Measurements from ENCODE around the gene SH2D4B. TPM values are rescaled to one million over a fixed set of nuclear protein-coding genes. Genes with fewer than 3 reads are reported as not detected.

Gene SH2D4B
- total and polyA plus RNA-seq, 8 donors: 0.03 to 0.18 TPM; not detected in 6

DNA sequence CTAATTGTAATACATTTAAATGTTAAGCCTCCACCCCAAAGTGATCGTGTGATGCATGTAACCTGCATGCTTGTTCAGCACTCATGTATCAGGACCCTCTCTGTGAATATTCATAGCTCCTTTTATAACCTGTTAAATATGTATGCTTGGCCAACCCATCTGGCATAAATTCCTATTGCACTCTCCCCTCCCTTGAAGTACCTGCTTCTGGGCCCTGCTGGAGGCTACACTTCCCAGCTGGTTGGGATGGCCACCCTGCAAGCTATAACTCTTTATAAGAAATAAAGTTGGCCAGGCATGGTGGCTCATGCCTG lies 149.7 kb downstream of the SH2D4B start:
- Histone ChIP-seq H3K27ac (no peak overlapping the region), H3K4me1 (no peaks in the 10 kb centered on the region), H3K36me3 (no peaks in the 10 kb centered on the region), H3K9me3 (no peaks in the 10 kb centered on the region), H3K4me3 (no peak overlapping the region), H3K27me3 (peaks cover 0 to 3% (median 0%) of the 10 kb centered on the region in 3 donors)
- TF ChIP-seq, protein P1, sequence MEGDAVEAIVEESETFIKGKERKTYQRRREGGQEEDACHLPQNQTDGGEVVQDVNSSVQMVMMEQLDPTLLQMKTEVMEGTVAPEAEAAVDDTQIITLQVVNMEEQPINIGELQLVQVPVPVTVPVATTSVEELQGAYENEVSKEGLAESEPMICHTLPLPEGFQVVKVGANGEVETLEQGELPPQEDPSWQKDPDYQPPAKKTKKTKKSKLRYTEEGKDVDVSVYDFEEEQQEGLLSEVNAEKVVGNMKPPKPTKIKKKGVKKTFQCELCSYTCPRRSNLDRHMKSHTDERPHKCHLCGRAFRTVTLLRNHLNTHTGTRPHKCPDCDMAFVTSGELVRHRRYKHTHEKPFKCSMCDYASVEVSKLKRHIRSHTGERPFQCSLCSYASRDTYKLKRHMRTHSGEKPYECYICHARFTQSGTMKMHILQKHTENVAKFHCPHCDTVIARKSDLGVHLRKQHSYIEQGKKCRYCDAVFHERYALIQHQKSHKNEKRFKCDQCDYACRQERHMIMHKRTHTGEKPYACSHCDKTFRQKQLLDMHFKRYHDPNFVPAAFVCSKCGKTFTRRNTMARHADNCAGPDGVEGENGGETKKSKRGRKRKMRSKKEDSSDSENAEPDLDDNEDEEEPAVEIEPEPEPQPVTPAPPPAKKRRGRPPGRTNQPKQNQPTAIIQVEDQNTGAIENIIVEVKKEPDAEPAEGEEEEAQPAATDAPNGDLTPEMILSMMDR (IDR thresholded peaks at IDR 0.05): no peak
- TF ChIP-seq POLR2A (IDR thresholded peaks at IDR 0.05) (no peak), EP300 (IDR thresholded peaks at IDR 0.05) (no peak), POLR2AphosphoS5 (IDR thresholded peaks at IDR 0.05) (no peak)
- no peak for DNase-seq
- intact Hi-C loops (cut with DNase I; ENCODE audit: low total_unique reads): no loop called here
- 62 to 94% (median 80%) methylated on average over 1 of the region's 1 CpG for WGBS, 5 donors

DNA sequence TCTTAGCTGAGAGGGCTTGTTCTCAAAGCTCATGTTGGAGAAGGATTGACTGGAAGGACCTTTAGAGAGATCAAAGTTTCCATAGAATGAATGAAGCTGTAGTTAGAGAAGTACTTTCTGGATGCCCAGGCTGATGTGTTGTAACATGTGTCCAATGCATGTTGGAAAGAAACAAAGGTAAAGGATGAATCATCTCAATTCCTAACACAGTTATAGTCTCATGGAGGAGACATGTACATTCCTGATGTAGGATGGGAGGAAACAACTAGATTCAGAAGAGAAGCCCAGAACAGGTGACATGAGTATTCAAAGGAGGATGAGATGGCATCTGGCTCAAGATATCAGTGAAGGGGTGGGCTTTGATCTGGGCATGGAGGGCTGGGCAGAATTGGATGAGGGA lies 152.7 kb downstream of the SH2D4B start:
- Histone ChIP-seq H3K4me1 (no peaks in the 10 kb centered on the region), H3K36me3 (no peaks in the 10 kb centered on the region), H3K4me3 (no peak overlapping the region), H3K9me3 (no peaks in the 10 kb centered on the region), H3K27me3 (peaks cover 0 to 3% (median 0%) of the 10 kb centered on the region in 3 donors), H3K27ac (no peak overlapping the region)
- DNase-seq: no peak
- intact Hi-C loops (cut with DNase I; ENCODE audit: low total_unique reads): no loop called here
- TF ChIP-seq POLR2A (IDR thresholded peaks at IDR 0.05) (no peak), EP300 (IDR thresholded peaks at IDR 0.05) (no peak)

DNA sequence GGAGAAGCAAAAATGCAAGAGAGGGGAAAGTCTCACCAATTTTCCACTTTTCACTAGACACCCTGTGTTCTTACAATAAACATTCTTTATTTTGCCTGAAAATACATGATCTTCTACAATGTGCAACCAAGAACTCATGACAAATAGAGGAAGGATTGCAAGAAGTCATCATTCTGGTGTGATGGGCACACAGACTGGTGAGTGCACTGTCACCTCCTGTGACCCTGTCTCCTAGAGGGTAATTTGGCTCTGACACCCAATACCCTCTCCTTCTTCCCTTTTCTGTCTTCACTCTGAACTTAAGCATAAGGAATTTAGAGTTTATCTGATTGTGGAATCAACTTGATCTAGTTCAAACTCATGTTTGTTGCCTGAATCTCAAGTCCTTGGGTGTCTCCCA lies 153.7 kb downstream of the SH2D4B start:
- intact Hi-C loops (cut with DNase I; ENCODE audit: low total_unique reads): no loop called here
- H3K9me3 ChIP-seq: no peaks in the 10 kb centered on the region

DNA sequence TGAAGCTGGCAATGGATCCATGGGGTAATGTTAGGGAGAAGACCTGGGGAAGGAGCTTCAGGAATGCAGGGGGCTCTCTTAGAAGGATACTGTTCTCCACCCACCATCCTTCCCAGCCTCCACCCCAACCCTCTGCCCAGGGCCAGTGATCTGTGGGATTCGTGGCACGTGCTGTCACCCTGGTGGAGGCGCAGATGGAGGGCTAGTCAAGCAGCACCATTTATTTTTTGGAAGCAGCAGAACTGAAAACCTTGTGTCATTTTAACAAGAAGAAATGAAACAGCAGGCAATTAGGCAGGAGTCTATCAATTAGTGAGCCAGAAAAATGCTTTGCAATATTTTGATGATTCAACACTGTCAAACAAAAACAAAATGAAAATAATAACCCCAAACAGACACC lies 155.9 kb downstream of the SH2D4B start:
- DNase-seq: no peak
- Histone ChIP-seq H3K4me1 (no peaks in the 10 kb centered on the region), H3K4me3 (no peak overlapping the region), H3K27me3 (peaks cover 0 to 3% (median 0%) of the 10 kb centered on the region in 3 donors), H3K36me3 (no peaks in the 10 kb centered on the region), H3K27ac (no peak overlapping the region), H3K9me3 (no peaks in the 10 kb centered on the region)
- 67 to 100% (median 75%) methylated on average over 3 of the region's 3 CpGs for WGBS, 5 donors
- intact Hi-C loops (cut with DNase I; ENCODE audit: low total_unique reads): no loop called here
- TF ChIP-seq, protein P1 (IDR thresholded peaks at IDR 0.05): no peak
- TF ChIP-seq POLR2AphosphoS5 (IDR thresholded peaks at IDR 0.05) (no peak), EP300 (IDR thresholded peaks at IDR 0.05) (no peak), POLR2A (IDR thresholded peaks at IDR 0.05) (no peak)

More for the DNA sequence above, 153.7 kb downstream of the SH2D4B start:
- no peak overlapping the region for H3K4me3 ChIP-seq
- DNase-seq: no peak
- H3K36me3 ChIP-seq: no peaks in the 10 kb centered on the region
- H3K27ac ChIP-seq: no peak overlapping the region
- H3K4me1 ChIP-seq: no peaks in the 10 kb centered on the region
- TF ChIP-seq, protein P1 (IDR thresholded peaks at IDR 0.05): no peak
- peaks cover 0 to 3% (median 0%) of the 10 kb centered on the region in 3 donors for H3K27me3 ChIP-seq

DNA sequence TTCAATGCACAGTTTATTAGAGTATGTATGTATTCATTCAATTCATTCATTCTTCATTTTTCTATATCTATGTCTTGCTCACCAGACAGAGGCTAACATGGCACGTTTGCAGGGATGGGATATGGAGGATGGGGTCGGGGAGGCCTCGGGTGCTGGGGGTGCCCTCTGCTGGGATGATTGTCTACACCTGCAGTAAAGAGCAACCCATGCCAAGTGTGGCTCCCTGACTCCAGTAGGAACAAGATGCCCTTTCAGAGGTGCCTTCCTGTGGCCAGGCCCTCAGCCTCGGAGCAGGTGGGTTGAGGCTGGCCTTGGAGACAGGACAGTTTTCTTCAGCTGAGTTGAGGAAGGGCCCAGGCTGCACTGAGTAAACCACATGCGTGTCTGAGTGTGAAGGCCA lies 157.2 kb downstream of the SH2D4B start:
- intact Hi-C loops (cut with DNase I; ENCODE audit: low total_unique reads): no loop called here
- WGBS, 5 donors: 71 to 85% (median 81%) methylated on average over 4 to 5 of the region's 5 CpGs

More for the DNA sequence above, 157.2 kb downstream of the SH2D4B start:
- no peak overlapping the region for H3K27ac ChIP-seq
- TF ChIP-seq, protein P1 (IDR thresholded peaks at IDR 0.05): no peak
- TF ChIP-seq EP300 (IDR thresholded peaks at IDR 0.05) (no peak), POLR2AphosphoS5 (IDR thresholded peaks at IDR 0.05) (no peak), POLR2A (IDR thresholded peaks at IDR 0.05) (no peak)
- H3K4me1 ChIP-seq: peaks cover 0 to 6% (median 4%) of the 10 kb centered on the region in 4 donors
- H3K36me3 ChIP-seq: no peaks in the 10 kb centered on the region
- H3K4me3 ChIP-seq: no peak overlapping the region
- DNase-seq: no peak
- no peaks in the 10 kb centered on the region for H3K9me3 ChIP-seq
- peaks cover 0 to 3% (median 0%) of the 10 kb centered on the region in 3 donors for H3K27me3 ChIP-seq

Other genes starting within 250 kb of the SH2D4B start
- gene MAT1A, start 248.2 kb upstream of the SH2D4B start, total RNA-seq: not detected
- gene MAT1A, start 248.2 kb upstream of the SH2D4B start, polyA plus RNA-seq: 1 to 10 TPM in 1 of 3 donors, under 1 TPM in 2; 0.23 to 1.1 (median 0.31) TPM
- gene DYDC1, start 181.1 kb upstream of the SH2D4B start, total RNA-seq: not detected
- gene DYDC1, start 181.1 kb upstream of the SH2D4B start, polyA plus RNA-seq: not detected
- gene DYDC2, start 181.1 kb upstream of the SH2D4B start, total RNA-seq: not detected
- gene DYDC2, start 181.1 kb upstream of the SH2D4B start, polyA plus RNA-seq: under 1 TPM in 2 of 3 donors, not detected in 1; 0.37 to 0.95 TPM
- gene PRXL2A, start 129.4 kb upstream of the SH2D4B start, total RNA-seq: 10 to 100 TPM in 4 of 5 donors, 1 to 10 TPM in 1; 6.7 to 56.8 (median 16.2) TPM
- 10 to 100 TPM; 16.2 to 36.3 (median 19.4) TPM for gene PRXL2A, start 129.4 kb upstream of the SH2D4B start, polyA plus RNA-seq
- 10 to 100 TPM; 24.4 to 82.6 (median 42.9) TPM for gene TSPAN14, start 83.6 kb upstream of the SH2D4B start, total RNA-seq
- gene TSPAN14, start 83.6 kb upstream of the SH2D4B start, polyA plus RNA-seq: 10 to 100 TPM in 2 of 3 donors, 1 to 10 TPM in 1; 7.0 to 21.5 (median 13.7) TPM